Cardiac fibroblast (primary cell): ENCODE results near the gene GOLT1B.
"Not testable (repeated sequence)": the region's sequence is repeated elsewhere in the genome, so short reads cannot be mapped to it uniquely, and the experiment has no call there.

Experiments used
- DNase-seq, 2 donors: peaks; one replicate each; pipeline versions ENCODE4 v3.0.0 to v3.0.0-alpha.2; 2010; ENCODE audit warnings: low read depth in 2 of 2
- H3K4me3 ChIP-seq, 2 donors: replicated peaks in 1 of 2; 1 replicate in 1 of 2; 2 replicates in 1 of 2; pipeline ENCODE4 v1.5.1; 2011; ENCODE audit warnings: low read depth in 2 of 2, low read length in 2 of 2, mild to moderate bottlenecking in 2 of 2, moderate library complexity in 1 of 2
- CTCF ChIP-seq: IDR thresholded peaks from one replicate; pipeline ENCODE4 v1.5.1; 2011; ENCODE audit warnings: low read depth, mild to moderate bottlenecking, low read length, inconsistent platforms

Gene GOLT1B, protein sequence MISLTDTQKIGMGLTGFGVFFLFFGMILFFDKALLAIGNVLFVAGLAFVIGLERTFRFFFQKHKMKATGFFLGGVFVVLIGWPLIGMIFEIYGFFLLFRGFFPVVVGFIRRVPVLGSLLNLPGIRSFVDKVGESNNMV

DNA sequence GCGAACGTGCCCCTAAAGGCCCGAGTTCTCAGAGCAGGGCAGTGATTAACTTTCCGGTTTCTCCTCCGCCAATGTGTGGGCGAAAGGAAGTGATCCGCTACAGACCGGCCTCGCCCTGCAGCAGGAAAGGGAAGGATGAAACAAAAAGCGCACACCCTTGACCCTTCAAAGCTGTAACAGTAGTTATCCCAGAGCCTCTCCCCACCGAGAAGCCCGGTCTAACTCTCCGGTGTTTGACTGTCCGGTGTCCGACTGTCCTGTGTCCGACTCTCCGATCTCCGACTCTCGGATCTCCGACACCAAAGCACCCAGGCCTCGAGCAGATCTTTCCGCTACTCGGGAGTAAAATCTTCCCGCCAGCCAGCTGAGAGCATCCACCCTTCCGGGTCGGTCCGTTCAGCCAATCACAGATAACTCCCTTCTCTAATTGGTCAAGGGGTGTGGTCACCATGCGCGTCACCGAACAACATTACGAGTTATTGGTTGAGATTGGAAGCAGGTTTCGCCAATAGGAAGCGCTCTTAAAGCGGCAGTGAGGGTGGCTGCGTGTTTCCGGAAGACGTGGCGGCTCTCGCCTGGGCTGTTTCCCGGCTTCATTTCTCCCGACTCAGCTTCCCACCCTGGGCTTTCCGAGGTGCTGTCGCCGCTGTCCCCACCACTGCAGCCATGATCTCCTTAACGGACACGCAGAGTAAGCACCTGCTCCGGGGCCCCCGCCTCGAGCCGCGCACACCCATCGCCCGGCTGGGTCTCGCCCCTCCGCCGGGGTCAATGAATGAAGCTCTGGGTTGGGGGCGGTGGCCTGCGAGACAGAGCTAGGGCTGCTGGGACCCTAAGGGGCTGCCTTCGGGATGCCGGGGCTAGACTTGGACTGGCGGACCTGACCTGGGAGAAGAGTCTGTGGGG, at the start of gene GOLT1B, which contains the start of gene RECQL:
TSS of gene GOLT1B (plus strand) at position 532 of the 906 bp plus-strand sequence. CDS start at position 667, 135 bp downstream.
TSS of gene RECQL (minus strand) at position 378 of the 906 bp plus-strand sequence. CDS start 2,065 bp downstream, outside the sequence.
- no peak for TF ChIP-seq CTCF
- DNase-seq: peak; percentile 98 to 99
- peak within 1 kb of the TSS; percentile 87 to 99 for H3K4me3 ChIP-seq

DNA sequence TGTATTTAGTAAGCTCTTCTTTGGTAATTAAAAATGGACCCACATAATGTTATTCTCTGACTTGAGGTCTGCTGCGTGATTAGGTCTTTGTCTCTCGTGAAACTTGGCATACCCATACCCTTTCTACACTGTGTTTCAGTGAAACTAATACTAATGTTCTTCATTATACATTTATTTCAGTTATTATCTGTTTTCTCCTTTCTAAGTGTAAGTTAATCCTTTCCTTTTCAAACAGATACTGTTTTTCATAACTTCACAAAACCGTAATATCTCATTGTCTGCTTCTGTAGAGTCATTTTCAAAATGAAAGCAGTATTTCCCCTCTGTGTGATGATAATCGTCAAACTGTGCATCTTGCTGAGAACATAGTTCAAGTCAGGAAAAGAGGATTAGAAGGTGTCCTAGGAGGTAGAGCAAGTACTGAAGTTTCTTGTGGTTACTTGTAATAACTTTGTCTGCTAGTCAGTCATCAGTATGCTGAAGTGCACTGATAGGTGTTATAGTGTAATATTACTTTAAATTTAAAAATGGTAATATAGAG, 48.2 kb upstream of the GOLT1B start:
- no peak overlapping the region for H3K4me3 ChIP-seq
- no peak for TF ChIP-seq CTCF
- DNase-seq: no peak

GRCh38 chr12:21456291-21456780, 45.3 kb upstream of the GOLT1B start:
- TF ChIP-seq CTCF: no peak
- H3K4me3 ChIP-seq: no peak overlapping the region
- peak in 1 of 2 donors; percentile 31 for DNase-seq

DNA sequence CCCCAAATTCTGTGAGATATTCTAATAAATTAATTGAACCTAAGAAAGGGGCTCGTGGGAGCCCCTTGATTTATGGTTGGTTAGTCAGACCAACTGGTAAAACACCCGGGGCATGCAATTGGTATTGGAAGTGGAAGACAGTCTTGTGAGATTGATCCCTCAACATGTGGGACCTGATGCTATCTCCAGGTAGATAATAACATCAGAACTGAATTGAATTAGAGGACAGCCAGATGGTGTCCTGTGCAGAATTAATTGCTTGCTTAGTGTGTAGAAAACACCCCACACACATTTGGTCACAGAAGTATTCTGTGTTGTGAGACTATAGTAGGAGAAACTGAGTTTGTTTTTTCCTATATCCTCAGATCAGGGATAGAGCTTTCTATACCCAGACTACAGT, 42.1 kb upstream of the GOLT1B start:
- no peak overlapping the region for H3K4me3 ChIP-seq
- DNase-seq: no peak
- no peak for TF ChIP-seq CTCF

DNA sequence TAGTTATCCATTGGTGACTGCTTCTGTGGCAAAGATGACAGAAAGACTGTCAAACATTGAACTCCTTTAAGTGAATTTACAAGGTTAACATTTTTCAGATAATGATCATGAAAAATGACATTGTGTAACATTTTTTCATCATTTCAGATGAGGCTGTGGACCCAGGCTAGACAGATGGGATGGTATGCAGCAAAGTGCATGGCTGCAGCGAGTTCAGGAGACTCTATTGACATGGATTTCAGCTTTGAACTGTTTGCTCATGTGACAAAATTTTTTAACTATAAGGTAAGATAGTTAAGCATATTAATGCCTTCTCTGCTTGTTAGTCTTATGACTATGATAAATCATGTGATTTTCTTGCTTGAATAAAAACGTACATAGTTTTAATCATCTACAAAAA, 34.3 kb upstream of the GOLT1B start:
- not testable (repeated sequence) for H3K4me3 ChIP-seq, DNase-seq

DNA sequence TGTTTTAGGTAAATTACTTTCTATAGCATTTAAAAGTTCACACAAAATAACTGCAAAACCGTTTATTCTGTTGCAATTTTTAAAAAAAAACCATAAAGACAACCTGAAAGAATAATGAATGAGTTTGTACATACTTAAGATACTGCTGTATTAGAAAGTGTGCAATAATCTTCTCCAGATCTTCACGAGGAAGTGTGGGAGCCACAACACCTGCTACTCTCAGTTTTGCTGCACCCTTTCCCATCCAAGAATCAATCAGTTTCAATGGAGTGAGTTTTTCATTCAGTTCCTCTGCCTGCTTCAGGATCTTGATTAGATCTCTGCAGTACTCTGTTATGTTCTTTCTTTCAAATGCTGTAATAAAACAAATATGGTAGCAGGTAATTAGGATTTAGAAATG, 30.3 kb upstream of the GOLT1B start:
- no peak overlapping the region for H3K4me3 ChIP-seq
- no peak for DNase-seq
- TF ChIP-seq CTCF: no peak
